ENCODE measurements around the gene TRIM45.
A peak's percentile ranks its signal among the peaks of the same experiment; 100 is the strongest.

Gene TRIM45

GRCh38 chr1:117077267-117077666 is 44.3 kb downstream of the TRIM45 start:
- in situ Hi-C loops (cut with HindIII; ENCODE audit: low pct_ligation_motif_present, low sequenced_read_pairs) = no loop called here
- Histone ChIP-seq H3K4me3 (ENCODE audit: low read depth, low read length) (no peak overlapping the region), H3K36me3 (replicated peaks) (peaks cover 23% of the 10 kb centered on the region), H3K27ac (peak overlapping the region; percentile 58), H3K27me3 (replicated peaks) (no peaks in the 10 kb centered on the region)
- peak; percentile 89 for DNase-seq
- TF ChIP-seq, protein P1, sequence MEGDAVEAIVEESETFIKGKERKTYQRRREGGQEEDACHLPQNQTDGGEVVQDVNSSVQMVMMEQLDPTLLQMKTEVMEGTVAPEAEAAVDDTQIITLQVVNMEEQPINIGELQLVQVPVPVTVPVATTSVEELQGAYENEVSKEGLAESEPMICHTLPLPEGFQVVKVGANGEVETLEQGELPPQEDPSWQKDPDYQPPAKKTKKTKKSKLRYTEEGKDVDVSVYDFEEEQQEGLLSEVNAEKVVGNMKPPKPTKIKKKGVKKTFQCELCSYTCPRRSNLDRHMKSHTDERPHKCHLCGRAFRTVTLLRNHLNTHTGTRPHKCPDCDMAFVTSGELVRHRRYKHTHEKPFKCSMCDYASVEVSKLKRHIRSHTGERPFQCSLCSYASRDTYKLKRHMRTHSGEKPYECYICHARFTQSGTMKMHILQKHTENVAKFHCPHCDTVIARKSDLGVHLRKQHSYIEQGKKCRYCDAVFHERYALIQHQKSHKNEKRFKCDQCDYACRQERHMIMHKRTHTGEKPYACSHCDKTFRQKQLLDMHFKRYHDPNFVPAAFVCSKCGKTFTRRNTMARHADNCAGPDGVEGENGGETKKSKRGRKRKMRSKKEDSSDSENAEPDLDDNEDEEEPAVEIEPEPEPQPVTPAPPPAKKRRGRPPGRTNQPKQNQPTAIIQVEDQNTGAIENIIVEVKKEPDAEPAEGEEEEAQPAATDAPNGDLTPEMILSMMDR (IDR thresholded peaks at IDR 0.05; ENCODE audit: low read depth, low read length, missing control alignments) = no peak

DNA sequence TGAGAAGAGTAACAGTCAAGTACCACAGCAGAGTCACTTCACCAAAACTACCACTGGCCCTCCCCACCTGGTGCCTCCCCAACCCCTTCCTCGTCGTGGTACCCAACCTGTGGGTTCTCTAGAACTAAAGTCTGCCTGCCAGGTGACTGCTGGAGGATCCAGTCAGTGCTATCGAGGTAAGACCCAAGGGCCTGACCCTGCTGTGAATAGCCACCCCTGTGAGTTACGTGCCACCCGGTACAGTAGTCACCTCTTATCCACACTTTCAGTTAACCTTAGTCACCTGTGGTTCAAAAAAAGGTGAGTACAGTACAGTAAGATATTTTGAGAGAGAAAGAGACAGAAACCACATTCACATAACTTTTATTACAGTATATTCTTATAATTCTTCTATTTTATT is 44.9 kb downstream of the TRIM45 start:
- in situ Hi-C loops (cut with HindIII; ENCODE audit: low pct_ligation_motif_present, low sequenced_read_pairs) = no loop called here
- TF ChIP-seq, protein P1 (IDR thresholded peaks at IDR 0.05; ENCODE audit: low read depth, low read length, missing control alignments) = no peak

GRCh38 chr1:117070124-117070523 is 51.4 kb downstream of the TRIM45 start:
- H3K27ac ChIP-seq = no peak overlapping the region
- TF ChIP-seq, protein P1 (IDR thresholded peaks at IDR 0.05; ENCODE audit: low read depth, low read length, missing control alignments) = no peak
- peaks cover 6% of the 10 kb centered on the region for H3K36me3 ChIP-seq (replicated peaks)
- in situ Hi-C loops (cut with HindIII; ENCODE audit: low pct_ligation_motif_present, low sequenced_read_pairs) = loop anchor here (25.0 kb wide), 1 partner anchor 333 kb away; no protein-coding TSS in a partner anchor
- no peak overlapping the region for H3K4me3 ChIP-seq (ENCODE audit: low read depth, low read length)
- DNase-seq = peak; percentile 51
- no peaks in the 10 kb centered on the region for H3K27me3 ChIP-seq (replicated peaks)

More for the DNA sequence above, 44.9 kb downstream of the TRIM45 start:
- DNase-seq = no peak
- H3K4me3 ChIP-seq (ENCODE audit: low read depth, low read length) = no peak overlapping the region
- no peaks in the 10 kb centered on the region for H3K27me3 ChIP-seq (replicated peaks)
- peak overlapping the region; percentile 55 for H3K27ac ChIP-seq
- peaks cover 21% of the 10 kb centered on the region for H3K36me3 ChIP-seq (replicated peaks)

GRCh38 chr1:117069220-117069844 is 52.2 kb downstream of the TRIM45 start:
- DNase-seq = no peak
- Histone ChIP-seq H3K4me3 (ENCODE audit: low read depth, low read length) (no peak overlapping the region), H3K36me3 (replicated peaks) (peaks cover under 1% of the 10 kb centered on the region), H3K27ac (no peak overlapping the region), H3K27me3 (replicated peaks) (no peaks in the 10 kb centered on the region)
- TF ChIP-seq, protein P1 (IDR thresholded peaks at IDR 0.05; ENCODE audit: low read depth, low read length, missing control alignments) = peak; percentile 13
- in situ Hi-C loops (cut with HindIII; ENCODE audit: low pct_ligation_motif_present, low sequenced_read_pairs) = loop anchor here (25.0 kb wide), 1 partner anchor 332 kb away; no protein-coding TSS in a partner anchor

DNA sequence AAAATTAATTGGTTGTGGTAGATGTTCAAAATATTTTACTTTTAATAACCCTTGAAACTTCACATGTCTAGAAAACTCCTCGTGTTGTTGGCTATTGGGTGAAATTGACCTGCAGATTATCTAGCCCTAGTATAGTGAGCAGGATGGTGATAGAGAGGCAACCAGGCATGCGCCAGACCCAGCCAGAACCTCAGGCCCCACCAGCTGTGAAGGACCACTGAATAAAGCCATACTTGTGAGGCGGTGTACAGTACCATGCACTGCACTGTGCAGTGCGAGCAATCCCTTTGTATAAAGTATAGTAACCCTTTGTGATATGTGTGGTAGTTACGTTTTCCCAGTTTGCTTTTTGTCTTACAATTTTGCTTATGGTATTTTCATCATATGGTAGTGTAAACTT is 53.0 kb downstream of the TRIM45 start:
- Histone ChIP-seq H3K27me3 (replicated peaks) (no peaks in the 10 kb centered on the region), H3K27ac (no peak overlapping the region), H3K36me3 (replicated peaks) (no peaks in the 10 kb centered on the region), H3K4me3 (ENCODE audit: low read depth, low read length) (no peak overlapping the region)
- in situ Hi-C loops (cut with HindIII; ENCODE audit: low pct_ligation_motif_present, low sequenced_read_pairs) = loop anchor here (25.0 kb wide), 1 partner anchor 331 kb away; no protein-coding TSS in a partner anchor
- TF ChIP-seq, protein P1 (IDR thresholded peaks at IDR 0.05; ENCODE audit: low read depth, low read length, missing control alignments) = no peak
- DNase-seq = no peak
